HepG2 (cell line): ENCODE measurements around the gene PCDHGA6. TPM values are rescaled to one million over a fixed set of nuclear protein-coding genes. Genes with fewer than 3 reads are reported as not detected.
A peak's percentile ranks its signal among the peaks of the same experiment; 100 is the strongest.

Experiments used
- ASH2L ChIP-seq: fragments of 300-600, 200-600 bp; sonication (generic); IDR thresholded peaks from 2 replicates; pipeline ENCODE4 v1.7.0; 2017; ENCODE audit warnings: low read depth, mild to moderate bottlenecking, moderate library complexity, mixed read lengths, low read length; ENCODE audit not compliant: insufficient read length
- DR1 ChIP-seq: sonication (generic); formaldehyde crosslinking; IDR thresholded peaks from 2 replicates; pipeline ENCODE4 v1.8.0; 2021; ENCODE audit warnings: mild to moderate bottlenecking, missing genetic modification reagents, inconsistent platforms
- KAT8 ChIP-seq: IDR thresholded peaks from 2 replicates; pipeline ENCODE4 v1.6.1; 2016; ENCODE audit warnings: missing genetic modification reagents, missing compliant biosample characterization
- KDM2A ChIP-seq: sonication (generic); formaldehyde crosslinking; IDR thresholded peaks from 2 replicates; pipeline ENCODE4 v1.4.0; 2020; ENCODE audit warnings: low read depth, missing genetic modification reagents, borderline replicate concordance
- MAFF ChIP-seq: IDR thresholded peaks from 2 replicates; pipeline ENCODE4 v1.6.1; 2011; ENCODE audit warnings: low read depth, low read length, improper control_type of control experiment
- MAFK ChIP-seq, 2 experiments: IDR thresholded peaks in 1 of 2; conservative IDR thresholded peaks in 1 of 2; 2 replicates each; pipeline ENCODE4 v1.6.1; 2011; ENCODE audit warnings: improper control_type of control experiment in 2 of 2, low read length in 2 of 2
- MEIS1 ChIP-seq: sonication (generic); formaldehyde crosslinking; IDR thresholded peaks from 2 replicates; pipeline ENCODE4 v1.9.0; 2021; ENCODE audit warnings: mild to moderate bottlenecking, missing genetic modification reagents, moderate library complexity, borderline replicate concordance
- RXRA ChIP-seq: sonication (generic); formaldehyde crosslinking; IDR thresholded peaks from 2 replicates; pipeline ENCODE4 v1.5.1; 2020; ENCODE audit warnings: missing genetic modification reagents
- SAP130 ChIP-seq: IDR thresholded peaks from 2 replicates; pipeline ENCODE4 v1.6.1; 2016; ENCODE audit warnings: low read depth
- SMC3 ChIP-seq: IDR thresholded peaks from 2 replicates; pipeline ENCODE4 v1.6.1; 2011; ENCODE audit warnings: low read length, improper control_type of control experiment
- SOX6 ChIP-seq, 2 experiments: fragments of 450-650 bp in 1 of 2; sonication (generic) in 1 of 2; formaldehyde crosslinking in 1 of 2; IDR thresholded peaks; 2 replicates each; pipeline versions ENCODE4 v1.4.0 to v1.6.1; 2017 to 2020; ENCODE audit warnings: antibody characterized with exemption in 1 of 2, mild to moderate bottlenecking in 1 of 2, missing genetic modification reagents in 1 of 2
- SP4 ChIP-seq: sonication (generic); formaldehyde crosslinking; IDR thresholded peaks from 2 replicates; pipeline ENCODE4 v1.8.1; 2023; ENCODE audit warnings: mild to moderate bottlenecking, missing genetic modification reagents
- STAG1 ChIP-seq: sonication (generic); formaldehyde crosslinking; IDR thresholded peaks from 2 replicates; pipeline ENCODE4 v1.4.0; 2020; ENCODE audit warnings: missing genetic modification reagents
- XRCC5 ChIP-seq: fragments of 200-400 bp; formaldehyde crosslinking; optimal IDR thresholded peaks from 2 replicates; pipeline ENCODE3; 2017; ENCODE audit warnings: mild to moderate bottlenecking, low read length
- ZMYM4 ChIP-seq: sonication (generic); formaldehyde crosslinking; IDR thresholded peaks from 2 replicates; pipeline ENCODE4 v1.8.1; 2023; ENCODE audit warnings: mild to moderate bottlenecking, missing genetic modification reagents
- ZNF253 ChIP-seq: sonication (generic); formaldehyde crosslinking; IDR thresholded peaks from 2 replicates; pipeline ENCODE4 v1.8.0; 2022; ENCODE audit warnings: mild to moderate bottlenecking, missing genetic modification reagents, borderline replicate concordance
- ZNF878 ChIP-seq: sonication (generic); formaldehyde crosslinking; IDR thresholded peaks from 2 replicates; pipeline ENCODE4 v1.8.1; 2023; ENCODE audit warnings: mild to moderate bottlenecking, missing genetic modification reagents, moderate library complexity
- polyA plus RNA-seq, 8 experiments: library from polyadenylated mRNA; depleted of rRNA in 3 of 8; stranded (reverse) in 7 of 8; unstranded in 1 of 8; fragments of >200 nt; fragmentation: Illumina TruSeq in 4 of 8; extraction: Trizol in 4 of 8; gene quantifications; 2 replicates each; pipeline versions ENCODE4 v1.2.1 to v1.2.3, GENCODE V29; 2011 to 2016; ENCODE audit warnings: low read depth in 4 of 8, missing spikeins in 1 of 8, mixed read lengths in 1 of 8; ENCODE audit not compliant: insufficient read depth in 1 of 8
- total RNA-seq, 5 experiments: library from RNA; depleted of rRNA; stranded (reverse); fragments of >200 nt; fragmentation: Illumina TruSeq; extraction: Trizol; gene quantifications; 2 replicates each; pipeline ENCODE4 v1.2.3, GENCODE V29; 2016; ENCODE audit warnings: low read depth in 1 of 5
- TF ChIP-seq, protein P1 (sequence below): sonication (generic); formaldehyde crosslinking; IDR thresholded peaks from 2 replicates; pipeline ENCODE4 v1.4.0; 2020; ENCODE audit warnings: missing genetic modification reagents
- TF ChIP-seq, protein P2 (sequence below): sonication (generic); formaldehyde crosslinking; IDR thresholded peaks from 2 replicates; pipeline ENCODE4 v1.4.0; 2020; ENCODE audit warnings: missing genetic modification reagents
- TF ChIP-seq, protein P3 (sequence below): IDR thresholded peaks from 2 replicates; pipeline ENCODE4 v1.4.0; 2020; ENCODE audit warnings: mild to moderate bottlenecking, missing genetic modification reagents

The PCDHGA6 gene
- total and polyA plus RNA-seq, 2 of the 13 experiments (the other 11 are each of a cell fraction or from before 2014, with no cell fraction given) = 0.33 to 0.51 TPM

DNA sequence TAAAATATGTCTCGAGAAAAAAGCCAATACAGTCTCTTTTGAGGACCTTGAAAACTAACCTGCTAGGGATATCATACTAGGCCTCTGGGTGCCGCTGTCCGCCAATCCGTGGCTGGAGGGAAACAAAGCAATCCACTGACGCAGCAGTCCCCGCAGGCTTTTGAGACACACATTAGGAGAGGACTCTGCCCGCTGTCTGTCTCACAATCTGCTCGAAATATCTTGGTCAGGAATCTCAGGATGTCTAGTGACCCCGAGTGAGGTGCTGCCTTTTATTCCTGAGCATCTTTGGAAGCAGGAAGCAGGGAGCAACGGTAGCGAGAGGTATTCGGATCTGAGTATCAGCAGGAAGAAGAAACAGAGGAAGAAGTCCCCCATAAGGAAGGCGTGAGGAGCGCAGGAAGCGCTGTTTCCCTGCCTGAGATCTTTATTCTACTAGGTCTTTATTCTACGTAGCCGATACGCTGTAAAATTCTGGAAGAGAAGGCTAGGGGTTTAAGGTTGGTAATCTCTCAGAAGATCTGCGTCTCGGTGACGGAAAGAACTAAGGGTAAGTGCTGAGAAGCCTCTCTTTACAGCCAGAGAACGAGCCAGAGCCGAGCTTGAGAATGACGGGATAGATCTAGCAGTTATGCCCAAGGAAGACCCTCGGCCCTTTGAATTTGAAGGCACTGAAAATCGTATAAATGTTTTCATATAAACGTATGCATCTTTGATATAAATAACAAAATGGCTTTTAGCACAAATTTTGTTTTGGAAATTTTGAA is 47.4 kb upstream of the PCDHGA6 start (continued):
- TF ChIP-seq ZNF878 (CRISPR knock-in tag) (no peak), ASH2L (peak; percentile 32), SAP130 (peak; percentile 32; the same call in 1 of the 2 replicates), KDM2A (peak; percentile 21; the same call in 1 of the 2 replicates), MAFF (peak; percentile 35; the same call in 1 of the 2 replicates), STAG1 (CRISPR knock-in tag) (peak; percentile 40), XRCC5 (peak; percentile 48), MAFK (conservative IDR thresholded peaks at IDR 0.05 in 1 of 2, IDR thresholded peaks at IDR 0.05 in 1 of 2; ENCODE audit: low read length in 2 of 2) (0 out of 4 replicates have a peak, but pooled peaks of 1 of the 2 experiments have one; percentile 21), RXRA (no peak), SP4 (peak; percentile 34; the same call in 1 of the 2 replicates), MEIS1 (CRISPR knock-in tag) (no peak), DR1 (CRISPR knock-in tag) (no peak), ZMYM4 (CRISPR knock-in tag) (0 out of 2 replicates have a peak, but pooled peaks have one; percentile 13), SOX6 (IDR thresholded peaks at IDR 0.05) (no peak), SOX6 (CRISPR knock-in tag; IDR thresholded peaks at IDR 0.05) (0 out of 2 replicates have a peak, but pooled peaks have one; percentile 26), ZNF253 (CRISPR knock-in tag) (0 out of 2 replicates have a peak, but pooled peaks have one; percentile 47), KAT8 (0 out of 2 replicates have a peak, but pooled peaks have one; percentile 20), SMC3 (peak; percentile 30; the same call in 1 of the 2 replicates)
- TF ChIP-seq, protein P1, sequence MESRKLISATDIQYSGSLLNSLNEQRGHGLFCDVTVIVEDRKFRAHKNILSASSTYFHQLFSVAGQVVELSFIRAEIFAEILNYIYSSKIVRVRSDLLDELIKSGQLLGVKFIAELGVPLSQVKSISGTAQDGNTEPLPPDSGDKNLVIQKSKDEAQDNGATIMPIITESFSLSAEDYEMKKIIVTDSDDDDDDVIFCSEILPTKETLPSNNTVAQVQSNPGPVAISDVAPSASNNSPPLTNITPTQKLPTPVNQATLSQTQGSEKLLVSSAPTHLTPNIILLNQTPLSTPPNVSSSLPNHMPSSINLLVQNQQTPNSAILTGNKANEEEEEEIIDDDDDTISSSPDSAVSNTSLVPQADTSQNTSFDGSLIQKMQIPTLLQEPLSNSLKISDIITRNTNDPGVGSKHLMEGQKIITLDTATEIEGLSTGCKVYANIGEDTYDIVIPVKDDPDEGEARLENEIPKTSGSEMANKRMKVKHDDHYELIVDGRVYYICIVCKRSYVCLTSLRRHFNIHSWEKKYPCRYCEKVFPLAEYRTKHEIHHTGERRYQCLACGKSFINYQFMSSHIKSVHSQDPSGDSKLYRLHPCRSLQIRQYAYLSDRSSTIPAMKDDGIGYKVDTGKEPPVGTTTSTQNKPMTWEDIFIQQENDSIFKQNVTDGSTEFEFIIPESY = no peak
- TF ChIP-seq, protein P2, sequence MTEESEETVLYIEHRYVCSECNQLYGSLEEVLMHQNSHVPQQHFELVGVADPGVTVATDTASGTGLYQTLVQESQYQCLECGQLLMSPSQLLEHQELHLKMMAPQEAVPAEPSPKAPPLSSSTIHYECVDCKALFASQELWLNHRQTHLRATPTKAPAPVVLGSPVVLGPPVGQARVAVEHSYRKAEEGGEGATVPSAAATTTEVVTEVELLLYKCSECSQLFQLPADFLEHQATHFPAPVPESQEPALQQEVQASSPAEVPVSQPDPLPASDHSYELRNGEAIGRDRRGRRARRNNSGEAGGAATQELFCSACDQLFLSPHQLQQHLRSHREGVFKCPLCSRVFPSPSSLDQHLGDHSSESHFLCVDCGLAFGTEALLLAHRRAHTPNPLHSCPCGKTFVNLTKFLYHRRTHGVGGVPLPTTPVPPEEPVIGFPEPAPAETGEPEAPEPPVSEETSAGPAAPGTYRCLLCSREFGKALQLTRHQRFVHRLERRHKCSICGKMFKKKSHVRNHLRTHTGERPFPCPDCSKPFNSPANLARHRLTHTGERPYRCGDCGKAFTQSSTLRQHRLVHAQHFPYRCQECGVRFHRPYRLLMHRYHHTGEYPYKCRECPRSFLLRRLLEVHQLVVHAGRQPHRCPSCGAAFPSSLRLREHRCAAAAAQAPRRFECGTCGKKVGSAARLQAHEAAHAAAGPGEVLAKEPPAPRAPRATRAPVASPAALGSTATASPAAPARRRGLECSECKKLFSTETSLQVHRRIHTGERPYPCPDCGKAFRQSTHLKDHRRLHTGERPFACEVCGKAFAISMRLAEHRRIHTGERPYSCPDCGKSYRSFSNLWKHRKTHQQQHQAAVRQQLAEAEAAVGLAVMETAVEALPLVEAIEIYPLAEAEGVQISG (CRISPR knock-in tag) = peak; percentile 37; the same call in 1 of the 2 replicates
- TF ChIP-seq, protein P3, sequence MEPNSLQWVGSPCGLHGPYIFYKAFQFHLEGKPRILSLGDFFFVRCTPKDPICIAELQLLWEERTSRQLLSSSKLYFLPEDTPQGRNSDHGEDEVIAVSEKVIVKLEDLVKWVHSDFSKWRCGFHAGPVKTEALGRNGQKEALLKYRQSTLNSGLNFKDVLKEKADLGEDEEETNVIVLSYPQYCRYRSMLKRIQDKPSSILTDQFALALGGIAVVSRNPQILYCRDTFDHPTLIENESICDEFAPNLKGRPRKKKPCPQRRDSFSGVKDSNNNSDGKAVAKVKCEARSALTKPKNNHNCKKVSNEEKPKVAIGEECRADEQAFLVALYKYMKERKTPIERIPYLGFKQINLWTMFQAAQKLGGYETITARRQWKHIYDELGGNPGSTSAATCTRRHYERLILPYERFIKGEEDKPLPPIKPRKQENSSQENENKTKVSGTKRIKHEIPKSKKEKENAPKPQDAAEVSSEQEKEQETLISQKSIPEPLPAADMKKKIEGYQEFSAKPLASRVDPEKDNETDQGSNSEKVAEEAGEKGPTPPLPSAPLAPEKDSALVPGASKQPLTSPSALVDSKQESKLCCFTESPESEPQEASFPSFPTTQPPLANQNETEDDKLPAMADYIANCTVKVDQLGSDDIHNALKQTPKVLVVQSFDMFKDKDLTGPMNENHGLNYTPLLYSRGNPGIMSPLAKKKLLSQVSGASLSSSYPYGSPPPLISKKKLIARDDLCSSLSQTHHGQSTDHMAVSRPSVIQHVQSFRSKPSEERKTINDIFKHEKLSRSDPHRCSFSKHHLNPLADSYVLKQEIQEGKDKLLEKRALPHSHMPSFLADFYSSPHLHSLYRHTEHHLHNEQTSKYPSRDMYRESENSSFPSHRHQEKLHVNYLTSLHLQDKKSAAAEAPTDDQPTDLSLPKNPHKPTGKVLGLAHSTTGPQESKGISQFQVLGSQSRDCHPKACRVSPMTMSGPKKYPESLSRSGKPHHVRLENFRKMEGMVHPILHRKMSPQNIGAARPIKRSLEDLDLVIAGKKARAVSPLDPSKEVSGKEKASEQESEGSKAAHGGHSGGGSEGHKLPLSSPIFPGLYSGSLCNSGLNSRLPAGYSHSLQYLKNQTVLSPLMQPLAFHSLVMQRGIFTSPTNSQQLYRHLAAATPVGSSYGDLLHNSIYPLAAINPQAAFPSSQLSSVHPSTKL = peak; percentile 38; the same call in 1 of the 2 replicates
